Measurements from ENCODE around the gene PMIS2. TPM values are rescaled to one million over a fixed set of nuclear protein-coding genes. Genes with fewer than 3 reads are reported as not detected.

The PMIS2 gene
- total and polyA plus RNA-seq, 2 of the 8 experiments (the other 6 are each of a cell fraction or from before 2014, with no cell fraction given), result not detected

- Histone ChIP-seq H4K20me1 (replicated peaks in 1 of 2; ENCODE audit: control insufficient read depth in 1 of 2, insufficient read depth in 2 of 2, low read length in 2 of 2) (no peaks in the 10 kb centered on the region), H3K79me2 (ENCODE audit: control insufficient read depth in 1 of 2, insufficient read depth in 2 of 2, low read length in 2 of 2) (no peaks in the 10 kb centered on the region), H2BK15ac (ENCODE audit: low read length) (no peak overlapping the region), H2AK5ac (ENCODE audit: low read depth, low read length) (no peak overlapping the region), H3K4me1 (replicated peaks in 1 of 4; ENCODE audit: control insufficient read depth in 3 of 4, insufficient read depth in 4 of 4, low read length in 3 of 4) (no peaks in the 10 kb centered on the region), H2BK5ac (ENCODE audit: low read depth, low read length) (no peak overlapping the region), H3K4me3 (ENCODE audit: extremely low read depth in 1 of 4, insufficient read depth in 2 of 4, low read depth in 3 of 4, low read length in 4 of 4) (no peak overlapping the region), H3K18ac (ENCODE audit: extremely low read depth, low read length) (no peak overlapping the region), H2BK12ac (ENCODE audit: low read depth, low read length) (no peak overlapping the region), H2BK120ac (replicated peaks; ENCODE audit: low read depth, low read length) (no peak overlapping the region), H3K27me3 (replicated peaks in 1 of 4; ENCODE audit: control insufficient read depth in 3 of 4, extremely low read depth in 1 of 4, insufficient read depth in 3 of 4, low read length in 3 of 4) (no peaks in the 10 kb centered on the region), H3K4me2 (ENCODE audit: insufficient read depth in 1 of 2, low read depth in 2 of 2, low read length in 2 of 2) (no peak overlapping the region), H3K4ac (replicated peaks; ENCODE audit: insufficient read length, low read depth, low read length) (no peak overlapping the region), H4K91ac (replicated peaks; ENCODE audit: insufficient read length, low read length) (no peak overlapping the region), H2AFZ (ENCODE audit: low read length) (no peak overlapping the region), H3K14ac (ENCODE audit: insufficient read length) (no peak overlapping the region), H3K9ac (replicated peaks in 1 of 4; ENCODE audit: extremely low read depth in 1 of 4, low read depth in 3 of 4, low read length in 3 of 4) (no peak overlapping the region), H3K9me3 (ENCODE audit: insufficient read depth in 2 of 2, low read depth in 1 of 2, low read length in 1 of 2) (peaks cover 28 to 32% of the 10 kb centered on the region in 2 experiments), H4K5ac (ENCODE audit: insufficient read length, low read depth, low read length) (no peak overlapping the region), H2BK20ac (ENCODE audit: low read length) (no peak overlapping the region), H4K8ac (ENCODE audit: extremely low read depth, insufficient read depth, low read length) (no peak overlapping the region), H3K23ac (ENCODE audit: insufficient read length) (no peak overlapping the region), H3K23me2 (ENCODE audit: low read depth, low read length) (no peaks in the 10 kb centered on the region), H3K79me1 (ENCODE audit: low read depth, low read length) (no peaks in the 10 kb centered on the region), H3K36me3 (ENCODE audit: control insufficient read depth in 2 of 4, insufficient read depth in 4 of 4, low read length in 3 of 4) (no peaks in the 10 kb centered on the region), H3K27ac (ENCODE audit: low read depth, low read length) (no peak overlapping the region), H3K56ac (replicated peaks; ENCODE audit: insufficient read length, low read depth, low read length) (no peak overlapping the region)
- ChIA-PET POLR2A (ENCODE audit: partially characterized antibody) (no interaction called here), CTCF (ENCODE audit: partially characterized antibody) (interaction anchor here (0.6 to 1.6 kb wide), 5 partner anchors 11 to 275 kb away, joined by 3 to 6 read pairs (median 3); no protein-coding TSS in a partner anchor)
- FAIRE-seq (no peak), DNase-seq (ENCODE audit: low read depth in 1 of 2, low spot score in 2 of 2) (no peak)
- 79% methylated on average over 7 of the region's 7 CpGs; no CpG with 5 or more reads in 1 of the 2 experiments for WGBS, 2 experiments (ENCODE audit: extremely low coverage in 1 of 2, insufficient coverage in 1 of 2, insufficient read length in 1 of 2, insufficient replicate concordance in 2 of 2, low coverage in 1 of 2, low lambda C conversion rate in 2 of 2, missing lambda C conversion rate in 1 of 2)
- TF ChIP-seq HDAC6 (IDR thresholded peaks at IDR 0.05; ENCODE audit: low read depth, low read length) (no peak), TBP (IDR thresholded peaks at IDR 0.05; ENCODE audit: low read depth, low read length) (no peak), CTCF (IDR thresholded peaks at IDR 0.05; ENCODE audit: control extremely low read depth in 1 of 3, insufficient read depth in 1 of 3, low read depth in 1 of 3, low read length in 3 of 3) (no peak), USF2 (IDR thresholded peaks at IDR 0.05; ENCODE audit: low read length) (no peak), TCF12 (IDR thresholded peaks at IDR 0.05; ENCODE audit: low read depth, low read length) (no peak), GABPA (IDR thresholded peaks at IDR 0.05; ENCODE audit: borderline replicate concordance, insufficient read depth, low read length) (no peak), HDAC2 (IDR thresholded peaks at IDR 0.05; ENCODE audit: borderline replicate concordance in 1 of 2, low read depth in 2 of 2, low read length in 2 of 2) (no peak), EZH2 (IDR thresholded peaks at IDR 0.05; ENCODE audit: low read depth, low read length, severe bottlenecking) (no peak), BACH1 (IDR thresholded peaks at IDR 0.05; ENCODE audit: low read length) (no peak), SP4 (IDR thresholded peaks at IDR 0.05; ENCODE audit: low read length) (no peak), KDM4A (IDR thresholded peaks at IDR 0.05; ENCODE audit: low read depth, low read length, severe bottlenecking) (no peak)
Observed at GRCh38 chr19:35578707-35579106, 7.3 kb upstream of the PMIS2 start.
